NCI-H2081 treated with DMSO at 0.1 percent for 48 hours (cell line): Measurements from ENCODE around the gene ANKRD13B.

Experiments
- DNase-seq: peaks from one replicate; lab custom pipeline; 2025; lab: John Stamatoyannopoulos, UW

Gene ANKRD13B

DNA sequence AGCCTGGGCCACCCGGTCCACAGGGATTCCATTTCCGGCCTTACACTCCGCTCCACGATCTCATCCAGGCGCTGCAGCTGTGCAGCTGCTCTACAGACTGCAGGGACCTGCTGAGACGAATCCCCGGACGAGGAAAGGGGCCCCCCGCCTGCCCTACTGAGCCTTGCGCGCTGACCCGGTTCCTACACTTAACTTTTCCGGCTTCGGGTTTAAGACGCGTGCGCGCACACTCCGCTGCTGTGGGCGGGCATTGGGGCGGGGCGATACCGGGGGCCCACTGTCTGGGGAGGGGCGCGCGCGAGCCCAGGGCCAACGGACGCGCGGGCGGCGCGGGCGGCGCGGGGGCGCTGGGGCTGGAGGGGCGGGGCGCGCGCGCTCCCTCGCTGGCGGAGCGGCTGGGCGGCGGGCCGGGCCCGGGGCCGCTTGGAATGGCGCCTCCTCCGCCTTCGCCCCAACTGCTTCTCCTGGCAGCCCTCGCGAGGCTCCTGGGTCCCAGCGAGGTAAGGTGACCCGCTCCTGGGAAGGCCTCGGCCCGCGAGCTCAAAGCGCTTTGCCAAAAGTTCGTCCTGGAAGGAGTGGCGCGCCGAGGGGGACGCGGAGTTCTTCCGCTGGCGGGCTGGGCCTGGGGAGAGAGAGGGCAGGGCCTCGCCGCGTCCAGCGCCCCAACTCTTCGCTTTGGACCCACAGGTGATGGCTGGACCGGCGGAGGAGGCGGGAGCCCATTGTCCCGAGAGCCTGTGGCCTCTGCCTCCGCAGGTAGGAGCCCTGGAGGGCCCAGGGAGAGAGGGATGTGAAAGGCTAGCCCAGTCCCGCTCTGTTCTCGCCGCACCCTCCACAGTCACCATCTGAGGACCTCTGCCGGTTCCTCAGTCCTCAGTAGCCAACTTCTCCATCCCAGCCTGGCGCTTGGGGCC, 24.3 kb upstream of the ANKRD13B start, which contains the start of gene TP53I13:
TP53I13 (plus strand) TSS at position 371 of the 914 bp plus-strand sequence; CDS start at position 429, 58 bp downstream.
- no peak for DNase-seq

DNA sequence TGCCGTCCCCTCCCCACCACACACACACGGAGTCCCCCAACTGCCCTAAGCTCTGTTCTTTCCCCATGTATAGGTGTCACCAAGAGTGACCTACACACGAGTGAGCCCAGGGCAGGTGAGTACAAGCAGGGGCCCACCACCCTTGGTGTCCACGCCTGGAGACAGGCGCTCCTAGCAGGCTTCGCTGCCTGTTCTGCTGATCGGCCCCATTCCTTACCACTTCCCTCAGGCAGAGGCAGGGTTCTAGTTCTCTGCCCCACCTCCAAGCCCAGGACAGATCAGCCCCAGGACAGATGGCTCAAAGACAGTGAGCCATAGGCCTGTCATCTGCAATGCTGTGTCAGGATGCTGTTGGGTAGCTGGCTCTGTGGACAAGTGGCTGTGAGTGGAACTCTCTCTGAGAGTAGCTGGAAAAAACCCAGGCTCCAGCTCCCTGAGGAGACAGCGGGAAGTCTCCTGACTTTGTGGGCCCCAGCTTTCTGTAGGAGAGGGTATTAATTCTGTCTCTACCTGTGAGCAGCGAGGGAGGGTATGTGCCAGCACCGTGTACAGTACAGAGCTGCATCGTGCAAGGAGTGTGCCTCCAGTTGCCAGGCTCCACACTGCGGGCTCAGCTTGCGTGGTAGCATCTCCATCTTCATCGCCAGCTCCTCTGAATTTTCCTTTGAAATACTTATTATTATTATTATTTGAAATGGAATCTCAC, 23.5 kb upstream of the ANKRD13B start:
- no peak for DNase-seq

DNA sequence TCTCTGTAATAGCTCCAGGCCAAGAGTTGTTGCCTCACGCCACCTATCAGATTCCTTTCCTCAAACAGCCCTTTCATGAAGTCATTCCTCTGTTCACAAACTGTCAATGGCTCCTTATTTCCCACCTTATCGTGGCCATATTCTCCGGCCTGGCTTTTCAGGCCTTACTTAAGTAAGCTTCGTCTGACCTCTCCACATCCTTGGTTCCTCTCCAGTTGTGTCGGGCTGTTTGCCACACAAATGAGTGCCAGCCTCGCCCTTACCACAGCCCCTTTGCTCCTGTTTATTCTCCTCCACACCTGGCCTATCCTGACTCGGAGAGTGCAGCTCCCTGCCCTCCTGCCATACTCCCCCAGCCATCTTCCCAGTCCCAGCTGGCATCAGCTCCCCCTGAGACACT, 22.4 kb upstream of the ANKRD13B start:
- no peak for DNase-seq

DNA sequence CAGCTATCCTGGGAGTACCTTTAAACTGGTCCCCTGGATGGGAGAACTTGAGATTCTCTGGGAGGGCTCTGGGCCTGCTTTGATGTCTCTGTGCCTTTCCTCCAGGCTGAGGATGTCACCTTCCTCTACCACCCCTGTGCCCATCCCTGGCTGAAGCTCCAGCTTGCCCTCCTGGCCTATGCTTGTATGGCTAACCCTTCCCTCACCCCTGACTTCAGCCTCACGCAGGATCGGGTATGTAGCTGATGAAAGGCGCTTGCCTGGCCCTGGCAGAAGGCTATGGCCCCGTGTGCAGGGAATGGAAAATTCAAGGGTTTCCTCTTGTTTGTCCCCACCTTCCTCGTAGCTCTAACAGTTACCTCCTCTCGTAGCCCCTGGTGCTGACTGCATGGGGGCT, 21.4 kb upstream of the ANKRD13B start:
- DNase-seq: no peak

DNA sequence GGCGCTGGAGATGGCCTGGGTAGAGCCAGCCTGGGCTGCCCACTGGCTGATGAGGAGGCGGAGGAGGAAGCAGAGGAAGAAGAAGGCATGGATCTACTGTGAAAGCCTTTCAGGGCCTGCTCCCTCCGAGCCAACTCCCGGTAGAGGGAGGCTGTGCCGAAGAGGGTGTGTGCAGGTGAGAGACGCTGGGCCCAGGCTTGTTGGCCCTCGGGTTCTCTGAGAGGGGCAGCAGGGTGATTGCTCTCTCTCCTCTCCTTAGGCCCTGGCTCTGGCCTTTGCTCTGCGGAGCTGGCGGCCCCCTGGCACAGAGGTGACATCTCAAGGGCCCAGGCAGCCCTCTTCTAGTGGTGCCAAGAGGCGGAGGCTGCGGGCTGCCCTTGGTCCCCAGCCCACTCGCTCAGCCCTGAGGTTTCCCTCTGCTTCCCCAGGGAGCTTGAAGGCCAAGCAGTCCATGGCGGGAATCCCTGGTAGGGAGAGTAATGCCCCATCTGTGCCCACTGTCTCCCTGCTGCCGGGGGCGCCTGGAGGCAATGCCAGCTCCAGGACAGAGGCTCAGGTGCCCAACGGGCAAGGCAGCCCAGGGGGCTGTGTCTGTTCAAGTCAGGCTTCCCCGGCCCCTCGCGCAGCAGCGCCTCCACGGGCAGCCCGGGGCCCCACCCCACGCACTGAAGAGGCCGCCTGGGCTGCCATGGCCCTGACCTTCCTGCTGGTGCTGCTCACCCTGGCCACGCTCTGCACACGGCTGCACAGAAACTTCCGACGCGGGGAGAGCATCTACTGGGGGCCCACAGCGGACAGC, 20.9 kb upstream of the ANKRD13B start:
- no peak for DNase-seq

DNA sequence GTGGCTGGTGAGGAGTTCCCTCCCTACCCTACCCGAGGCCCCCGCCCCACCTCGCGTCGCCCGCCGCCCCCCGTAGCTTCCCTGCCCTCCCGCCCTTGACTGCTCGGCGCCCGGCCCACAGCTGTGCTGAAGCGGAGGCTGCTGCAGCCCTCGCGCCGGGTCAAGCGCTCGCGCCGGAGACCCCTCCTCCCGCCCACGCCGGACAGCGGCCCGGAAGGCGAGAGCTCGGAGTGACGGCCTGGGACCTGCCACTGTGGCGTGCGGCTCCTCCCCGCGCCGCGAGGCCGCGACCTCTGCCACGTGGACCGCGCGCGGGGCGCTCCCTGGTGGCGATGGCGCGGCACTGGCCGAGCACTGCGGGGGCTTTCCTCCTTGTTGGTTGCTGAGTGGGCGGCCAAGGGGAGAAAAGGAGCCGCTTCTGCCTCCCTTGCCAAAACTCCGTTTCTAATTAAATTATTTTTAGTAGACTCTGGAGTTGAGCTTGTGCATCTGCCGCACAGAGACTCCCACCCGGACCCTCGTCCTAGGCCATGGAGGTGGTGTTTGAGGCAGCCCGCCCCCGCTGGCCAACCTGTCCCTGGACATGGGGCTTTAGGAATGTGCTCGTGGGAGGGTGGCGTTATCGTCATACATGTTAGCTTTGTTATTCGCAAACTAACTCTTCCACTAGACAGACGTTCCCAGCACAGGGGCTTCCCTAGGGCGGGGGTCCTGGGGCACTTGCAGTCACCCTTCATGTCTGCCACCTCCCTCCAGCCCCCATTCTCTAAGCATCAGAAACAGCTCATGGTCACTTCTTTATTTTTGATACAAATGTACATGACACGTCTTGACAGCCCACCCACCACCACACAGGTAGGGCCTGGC, 20.0 kb upstream of the ANKRD13B start:
- no peak for DNase-seq

DNA sequence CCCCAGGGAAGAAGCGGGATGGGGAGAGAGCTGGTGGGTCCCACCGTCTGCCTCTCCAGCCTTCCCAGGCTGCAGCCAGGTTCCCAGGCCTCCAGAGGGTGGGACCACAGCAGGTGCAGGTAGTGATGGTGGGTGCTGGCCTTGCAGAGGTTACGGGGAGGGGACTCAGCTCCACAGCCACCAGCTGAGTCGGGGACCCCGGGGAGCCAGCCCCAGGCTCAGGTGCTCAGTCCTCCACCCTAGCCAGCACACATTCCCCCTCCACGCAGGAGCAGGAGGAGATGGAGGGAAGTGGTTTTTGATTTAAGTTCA, 19.4 kb upstream of the ANKRD13B start:
- no peak for DNase-seq

DNA sequence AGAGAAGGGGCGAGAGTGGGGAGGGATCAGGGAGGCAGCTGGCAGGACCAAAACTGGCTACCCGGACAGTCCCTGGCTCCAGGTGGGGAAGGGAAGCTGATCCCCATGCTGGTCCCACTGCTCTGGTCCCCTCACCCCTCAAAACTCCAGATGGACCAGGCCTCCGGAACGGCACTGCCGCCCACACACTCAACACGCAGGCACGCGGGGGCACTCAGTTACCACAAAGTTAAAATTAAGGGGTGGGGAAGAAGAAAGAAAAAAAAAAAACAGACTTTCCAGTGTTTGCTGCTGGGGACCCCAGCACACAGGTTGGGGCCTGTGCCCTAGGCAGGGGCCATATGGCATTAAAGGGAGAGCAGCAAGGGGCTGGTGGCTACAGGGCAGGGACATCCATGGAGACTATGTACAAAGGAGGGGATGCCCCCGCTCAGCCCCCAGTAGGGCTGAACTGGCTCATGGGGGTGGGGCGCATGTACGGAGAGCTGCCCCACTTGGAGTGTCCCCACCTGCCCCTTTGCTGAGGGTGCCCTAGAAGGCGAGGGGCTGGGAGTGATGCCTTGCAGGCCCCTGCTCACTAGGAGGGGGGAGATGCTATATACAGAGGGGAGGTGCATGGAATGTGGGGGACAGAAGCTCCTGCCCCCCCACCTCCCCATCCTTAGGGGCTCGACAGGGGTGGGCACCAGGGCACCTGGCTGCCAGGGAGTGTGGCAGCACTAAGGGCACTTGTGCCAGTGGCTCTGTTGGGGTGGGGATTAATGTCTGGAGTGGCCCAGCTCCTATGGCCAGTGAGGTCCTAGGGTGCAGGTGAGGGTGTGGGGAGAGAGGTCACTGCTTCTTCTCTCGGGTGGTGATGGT, 18.8 kb upstream of the ANKRD13B start:
- DNase-seq: no peak

DNA sequence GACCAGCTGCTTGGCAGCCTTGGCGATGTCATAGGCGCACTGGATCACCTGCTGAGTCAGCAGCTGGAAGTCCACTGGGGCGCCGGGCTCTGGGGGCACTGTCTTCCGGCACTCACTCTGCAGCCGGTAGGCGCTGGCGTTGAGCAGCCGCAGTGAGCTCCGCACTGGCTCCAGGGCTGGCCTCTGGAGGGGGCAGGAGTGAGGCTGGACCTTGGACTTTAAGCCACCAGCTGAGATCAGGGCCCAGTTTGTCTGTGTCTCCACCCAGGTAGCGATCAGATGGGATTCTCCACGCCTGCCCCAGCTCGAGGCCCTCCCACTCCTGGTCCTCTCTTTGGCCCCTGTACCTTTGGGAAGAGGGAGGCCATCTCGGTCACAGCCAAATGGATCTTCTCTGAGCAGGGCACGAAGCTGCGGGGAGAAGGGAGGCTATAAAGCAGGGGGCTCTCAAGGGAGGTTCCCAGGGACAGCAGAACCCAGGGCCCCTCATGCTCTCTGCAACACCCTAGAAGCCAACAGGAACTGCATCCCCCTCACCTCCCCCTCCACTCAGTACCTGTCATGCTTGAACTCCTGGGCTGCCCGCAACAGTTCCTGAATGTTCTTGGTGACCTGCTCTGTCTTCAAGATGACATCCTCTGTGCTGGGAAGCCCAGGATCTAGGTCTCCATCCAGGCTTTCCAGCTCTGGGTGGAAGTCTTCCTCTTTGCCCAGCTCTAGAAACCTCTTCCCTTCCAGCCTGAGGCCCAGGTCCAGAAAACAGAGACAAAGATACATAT, 18.0 kb upstream of the ANKRD13B start:
- DNase-seq: no peak

DNA sequence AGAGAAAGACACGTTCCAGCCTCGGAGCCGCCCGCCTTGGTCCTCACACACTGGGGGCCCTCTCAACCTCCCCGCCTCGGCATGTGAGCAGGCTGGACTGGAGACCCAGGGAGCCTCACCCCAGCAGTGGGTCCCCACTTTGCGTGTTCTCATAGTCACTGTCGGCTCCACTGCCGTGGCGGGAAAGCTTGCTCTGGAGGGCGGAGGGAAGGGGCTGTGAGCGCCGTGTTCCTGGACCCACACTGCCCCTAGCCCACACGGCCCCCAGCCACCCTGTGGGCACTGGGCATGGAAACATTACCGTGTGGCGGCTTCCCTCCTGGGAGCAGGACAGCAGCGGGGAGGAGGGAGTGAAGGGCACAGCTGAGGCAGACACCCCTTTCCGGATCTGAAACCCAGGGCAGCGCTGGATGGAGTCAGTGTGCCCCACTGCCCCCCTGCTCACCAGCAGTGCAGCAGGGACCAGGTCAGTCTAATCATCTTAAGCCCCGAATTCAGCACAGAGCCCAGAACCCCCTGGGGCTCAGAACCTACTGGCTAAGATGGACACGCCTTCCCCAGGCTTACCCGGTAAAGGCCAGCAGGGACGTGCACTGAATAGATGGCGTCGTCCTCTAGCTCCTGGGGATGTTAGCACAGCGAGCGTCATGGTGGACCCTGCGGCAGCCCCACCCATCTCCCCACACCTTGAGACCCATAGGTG, 17.3 kb upstream of the ANKRD13B start:
- no peak for DNase-seq

DNA sequence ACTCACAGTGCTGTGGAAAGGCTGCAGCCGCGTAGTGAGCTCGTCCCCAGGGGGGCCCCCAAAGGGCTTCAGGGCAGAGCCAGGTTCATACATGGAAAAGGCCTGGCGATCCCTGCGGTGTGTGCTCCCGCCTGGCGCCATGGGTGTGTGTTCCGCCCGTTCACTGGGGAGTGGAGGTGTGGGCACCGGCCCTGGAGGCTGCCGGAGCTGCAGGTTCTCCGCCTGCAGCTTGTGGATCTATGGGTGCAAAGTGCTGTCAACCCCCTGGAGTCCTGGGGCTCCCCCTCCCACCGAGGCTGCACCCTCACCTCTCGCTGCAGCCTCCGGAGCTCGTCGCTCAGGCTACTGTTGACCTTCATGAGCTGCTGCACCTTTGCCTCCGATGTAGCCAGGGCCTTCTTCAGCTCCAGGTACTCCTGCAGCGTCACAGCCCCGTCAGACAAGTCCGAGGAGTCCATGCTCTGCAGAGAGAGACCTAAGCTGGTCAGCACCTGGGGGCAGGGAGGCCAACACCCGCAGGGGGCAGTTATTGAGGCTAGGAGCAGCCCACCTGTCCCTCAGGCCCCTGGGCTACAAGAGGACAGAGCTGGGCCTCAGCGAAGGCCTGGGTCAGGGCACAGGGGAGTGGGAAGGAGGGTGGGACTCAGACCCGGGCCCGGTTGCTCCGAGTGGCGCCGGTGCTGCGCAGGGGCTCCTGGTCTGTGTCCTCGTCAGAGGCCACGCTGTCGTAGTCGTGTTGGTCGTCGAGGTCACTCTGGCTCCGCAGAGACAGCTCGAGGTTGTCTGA, 16.5 kb upstream of the ANKRD13B start:
- no peak for DNase-seq

DNA sequence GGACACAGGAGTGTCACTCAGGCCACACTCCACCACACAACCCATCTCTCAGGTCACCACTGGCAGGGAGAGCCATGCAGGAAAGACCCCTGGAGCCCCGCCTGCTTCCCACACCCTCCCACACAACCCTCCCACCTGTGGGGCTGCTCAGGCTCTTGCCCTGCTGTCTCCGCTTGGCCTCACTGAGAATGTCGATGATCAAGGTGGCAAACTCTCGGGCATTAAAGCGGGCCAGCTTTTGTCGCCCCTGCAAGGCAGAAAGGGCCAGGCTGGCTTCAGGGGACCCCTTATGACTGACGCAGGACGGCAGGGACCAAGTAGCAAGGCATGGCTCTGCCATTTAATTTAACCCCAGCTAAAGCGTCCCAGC, 15.9 kb upstream of the ANKRD13B start:
- no peak for DNase-seq

DNA sequence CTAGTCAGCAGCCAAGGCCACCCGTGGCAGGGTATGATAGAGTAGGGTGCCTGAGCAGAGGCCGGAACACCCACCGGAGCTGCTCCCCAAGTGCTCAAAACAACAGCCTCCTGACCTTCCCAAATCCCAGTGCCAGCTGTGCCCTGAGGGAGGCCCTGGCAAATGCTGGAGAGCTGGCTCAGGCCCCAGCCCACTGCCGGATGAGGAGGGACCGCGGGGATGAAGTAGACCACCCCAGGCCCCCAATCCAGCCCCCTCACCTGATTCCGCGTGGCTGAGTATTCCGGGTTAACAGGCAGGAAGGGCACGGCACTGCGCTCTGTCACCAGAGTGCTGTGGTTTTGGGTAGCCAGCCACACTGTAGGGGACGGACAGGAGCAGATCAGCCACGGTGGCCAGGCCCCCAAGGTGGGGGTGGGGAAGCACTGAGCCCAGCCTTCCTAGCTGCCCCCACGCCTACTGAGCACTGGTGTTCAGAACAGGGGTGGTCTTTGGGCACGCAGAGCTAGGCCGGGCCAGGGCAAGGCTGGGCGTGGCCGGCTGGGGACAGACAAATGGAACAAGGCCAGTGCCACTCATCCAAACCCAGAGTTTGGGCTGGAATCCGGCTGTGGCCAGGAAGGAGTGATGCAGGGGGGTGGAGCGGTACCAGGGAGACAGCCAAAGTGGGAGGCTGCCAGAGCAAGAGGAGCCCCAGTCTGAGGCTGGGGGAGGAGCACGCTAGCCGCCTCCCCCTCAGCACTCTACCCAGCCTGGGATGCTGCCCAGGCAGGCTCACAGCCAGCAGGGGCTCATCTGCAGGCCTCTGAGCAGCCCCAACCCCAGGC, 15.3 kb upstream of the ANKRD13B start:
- no peak for DNase-seq

DNA sequence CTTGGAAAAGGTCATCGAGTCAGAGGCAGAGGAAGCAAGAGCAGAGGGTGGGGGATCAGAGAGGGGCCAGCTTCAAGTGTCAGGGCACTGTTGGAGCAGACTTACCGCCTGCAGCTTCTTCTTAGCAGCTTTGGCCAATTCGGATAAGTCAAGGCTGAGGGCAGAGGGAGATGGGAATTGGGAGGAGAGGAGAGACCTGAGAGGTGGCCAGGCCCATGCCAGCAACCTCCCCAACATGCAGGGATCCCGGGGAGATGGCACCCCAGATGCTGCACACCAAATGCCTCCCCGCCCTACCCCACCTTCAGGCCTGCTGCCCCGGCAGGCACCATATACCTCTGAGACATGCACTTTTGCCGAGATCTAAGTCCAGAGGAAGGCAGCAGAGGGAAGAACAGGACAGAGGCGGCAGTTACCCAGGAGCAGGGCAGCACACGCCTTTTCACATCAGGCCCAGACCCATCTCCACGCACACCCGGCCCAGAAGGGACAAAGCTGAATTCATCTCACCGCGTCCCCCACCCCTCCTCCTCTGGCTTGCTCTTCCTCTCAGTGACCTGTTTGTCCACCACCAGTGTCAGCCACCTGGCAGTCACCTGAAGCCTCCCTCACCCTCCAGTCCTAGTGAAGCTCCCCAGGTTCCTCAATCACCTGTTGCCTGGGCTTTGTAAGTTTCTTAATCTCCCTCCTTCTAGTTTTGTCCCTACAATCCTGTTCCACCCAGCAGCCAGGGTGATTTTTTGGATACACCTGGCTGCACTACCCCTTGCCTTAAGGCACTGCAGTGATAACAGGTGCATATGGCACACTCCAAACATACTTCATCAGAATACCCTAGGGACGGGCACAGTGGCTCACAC, 14.1 kb upstream of the ANKRD13B start:
- no peak for DNase-seq

DNA sequence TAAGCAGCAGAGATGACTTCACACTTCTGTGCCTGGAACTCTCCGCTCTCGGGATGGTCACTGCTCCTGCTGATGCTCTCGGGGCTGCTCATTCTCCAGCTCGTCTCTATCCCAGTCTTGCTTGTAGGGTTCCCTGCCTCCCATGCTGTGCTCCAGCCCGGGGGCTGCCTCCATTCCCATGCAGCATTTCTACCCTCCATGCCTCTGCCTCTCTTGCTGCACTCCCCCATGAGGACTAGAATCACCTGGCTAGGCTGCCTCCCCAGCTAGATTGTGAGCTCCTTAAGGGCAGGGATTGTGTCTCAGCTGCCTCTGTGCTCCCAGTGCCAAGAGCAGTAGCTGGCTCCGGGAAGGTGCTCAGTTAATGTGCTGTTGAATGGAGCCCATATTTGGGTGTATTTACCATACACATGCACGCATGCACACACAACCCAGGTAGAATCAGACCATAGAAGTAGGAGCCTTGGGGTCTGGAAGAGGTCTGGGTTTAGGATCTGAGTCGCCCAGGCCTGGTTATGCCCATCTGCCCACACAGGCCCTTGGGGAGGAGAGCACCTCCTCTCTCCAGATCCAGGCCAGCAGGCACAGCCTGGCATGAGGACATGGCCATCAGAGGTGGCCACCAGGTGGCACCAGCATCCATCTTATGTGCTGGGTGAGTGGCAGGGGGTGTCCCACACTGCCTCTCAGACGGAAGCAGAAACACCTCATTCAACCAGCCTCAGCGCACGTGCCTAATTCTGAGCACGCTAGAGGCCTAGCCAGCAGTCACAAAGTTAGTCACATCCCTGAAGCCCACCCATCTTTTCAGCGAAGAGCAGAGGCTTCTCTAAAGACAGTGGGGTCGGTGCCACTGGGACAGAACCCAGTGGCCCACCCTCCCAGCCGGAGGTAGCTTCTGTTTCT, 12.8 kb upstream of the ANKRD13B start:
- no peak for DNase-seq
